CD4-positive, alpha-beta T cell treated with Interleukin-2 at 100 ng/mL for 4 hours (primary cell): ENCODE data around the gene RPL22L1.
"Not testable (repeated sequence)": the region's sequence is repeated elsewhere in the genome, so short reads cannot be mapped to it uniquely, and the experiment has no call there.

ENCODE experiments used
- DNase-seq: peaks from one replicate; pipeline ENCODE4 v3.0.0-alpha.2; 2020; ENCODE audit warnings: low spot score

RPL22L1 gene

GRCh38 chr3:170877311-170877710 lies 7.3 kb upstream of the RPL22L1 start:
- not testable (repeated sequence) for DNase-seq

- no peak for DNase-seq
Observed at GRCh38 chr3:170876537-170876936, 6.5 kb upstream of the RPL22L1 start.

GRCh38 chr3:170869239-170869590 lies 780 bp downstream of the RPL22L1 start:
- no peak for DNase-seq

DNA sequence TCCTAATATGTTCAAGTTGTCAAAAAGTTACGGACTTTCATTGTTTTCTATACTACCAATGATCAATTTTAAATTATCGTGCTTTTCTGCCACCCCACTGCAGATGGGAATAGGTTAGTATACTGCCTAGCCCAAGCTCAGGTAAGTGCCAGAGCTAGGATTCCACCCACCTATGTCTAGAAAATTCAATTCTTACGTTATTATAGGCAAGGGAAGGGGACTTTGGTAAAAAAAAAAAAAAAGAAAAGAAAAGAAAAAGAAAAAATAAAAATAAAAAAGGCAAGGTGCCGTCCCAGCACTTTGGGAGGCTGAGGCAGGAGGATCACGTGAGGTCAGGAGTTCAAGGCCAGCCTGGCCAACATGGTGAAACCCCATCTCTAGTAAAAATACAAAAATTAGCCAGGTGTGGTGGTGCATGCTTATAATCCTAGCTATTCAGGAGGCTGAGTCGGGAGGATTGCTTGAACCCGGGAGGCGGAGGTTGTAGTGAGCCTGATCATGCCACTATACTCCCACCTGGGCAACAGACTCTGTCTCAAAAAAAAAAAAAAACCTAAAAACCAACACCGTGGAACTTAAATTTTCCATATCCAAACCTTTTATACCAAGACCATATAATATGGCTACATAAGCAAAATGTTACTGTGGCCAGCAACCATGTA lies 1.3 kb downstream of the RPL22L1 start:
- DNase-seq: no peak

GRCh38 chr3:170867143-170867937 lies 2.7 kb downstream of the RPL22L1 start:
- DNase-seq: no peak

GRCh38 chr3:170866499-170866898 lies 3.5 kb downstream of the RPL22L1 start:
- no peak for DNase-seq

DNA sequence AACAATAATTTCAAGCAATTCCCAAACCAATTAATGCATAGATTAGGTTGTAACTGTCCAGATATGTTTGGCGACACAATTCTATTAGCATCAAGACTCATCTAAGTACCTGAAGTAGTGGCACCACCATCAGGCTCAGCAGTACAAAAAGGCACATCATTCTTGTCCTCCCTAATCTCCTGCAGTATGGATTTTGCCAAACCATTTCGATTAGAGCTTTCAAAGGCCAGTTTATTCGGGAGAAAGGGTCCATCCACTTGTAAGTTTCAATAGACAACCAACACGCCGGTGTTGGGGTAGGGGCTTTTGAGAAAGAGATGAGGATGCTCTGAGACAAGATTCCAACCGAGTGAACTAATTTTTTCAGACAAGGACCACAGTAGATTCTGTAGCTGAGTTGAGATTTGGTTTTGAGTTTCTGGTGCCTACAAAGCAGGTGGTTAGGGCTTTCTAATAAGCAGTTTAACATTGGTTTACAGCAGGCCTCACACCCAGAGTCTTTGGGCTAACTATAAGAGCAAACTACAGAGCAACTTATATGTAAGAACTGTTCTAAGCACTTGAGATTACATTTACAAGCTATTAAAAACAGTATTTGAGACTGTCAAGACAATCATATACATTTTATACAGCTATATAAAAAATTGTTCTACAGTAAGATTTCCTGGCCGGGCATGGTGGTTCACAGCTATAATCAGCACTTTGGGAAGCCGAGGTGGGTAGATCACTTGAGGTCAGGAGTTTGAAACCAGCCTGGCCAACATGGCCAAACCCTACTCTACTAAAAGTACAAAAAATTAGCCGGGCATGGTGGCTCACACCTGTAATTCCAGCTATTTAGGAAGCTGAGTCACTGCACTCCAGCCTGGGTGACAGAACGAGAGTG lies 4.5 kb downstream of the RPL22L1 start:
- no peak for DNase-seq

DNA sequence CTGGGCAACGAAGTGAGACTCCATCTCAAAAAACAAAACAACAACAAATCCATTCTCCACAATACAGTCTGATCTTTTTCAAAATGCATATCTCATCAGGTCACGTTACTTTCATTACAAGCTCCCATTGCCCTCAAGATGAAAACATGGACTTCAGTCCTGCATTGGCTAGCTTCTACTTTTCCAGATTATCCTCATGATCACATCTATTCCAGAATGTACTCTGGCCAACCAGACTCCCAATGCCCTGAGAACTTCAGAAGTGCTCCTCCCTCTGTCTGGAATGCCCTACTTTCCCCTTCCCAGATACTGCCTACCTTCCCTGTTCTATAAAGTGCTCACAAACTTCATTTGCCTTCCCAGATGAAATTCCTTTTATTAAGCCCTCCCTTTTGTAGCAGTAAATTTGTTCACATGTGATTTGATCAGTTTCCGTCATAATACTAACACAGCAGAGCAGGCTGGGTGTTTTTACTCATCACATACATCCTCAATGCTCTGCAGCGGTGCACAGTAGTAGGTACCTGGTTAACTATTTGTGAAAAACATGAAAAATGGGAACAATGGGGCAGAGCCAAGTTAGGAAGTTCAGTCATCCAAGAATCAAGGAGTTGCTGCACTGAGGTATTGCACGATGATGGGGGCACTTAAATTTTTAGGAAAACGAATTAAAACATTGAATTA lies 5.3 kb downstream of the RPL22L1 start:
- no peak for DNase-seq

DNA sequence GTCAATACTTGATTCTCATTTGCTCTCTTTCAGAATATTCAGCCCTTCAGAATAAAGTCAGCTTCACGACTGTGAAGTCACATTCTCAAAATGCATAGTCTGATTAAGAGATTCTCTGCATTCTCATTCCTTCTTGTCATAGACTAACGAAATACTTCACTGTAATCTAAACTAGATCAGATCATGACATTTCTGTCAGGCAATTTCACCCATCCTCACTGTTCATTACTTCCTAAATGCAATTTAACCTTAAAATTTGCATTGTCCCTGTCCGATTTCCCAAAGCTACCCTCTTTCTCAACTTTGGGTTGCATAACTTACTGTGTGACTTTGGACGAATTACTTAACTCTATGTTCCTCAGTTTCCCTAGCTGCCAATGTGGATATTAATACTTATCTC lies 6.2 kb downstream of the RPL22L1 start:
- no peak for DNase-seq

DNA sequence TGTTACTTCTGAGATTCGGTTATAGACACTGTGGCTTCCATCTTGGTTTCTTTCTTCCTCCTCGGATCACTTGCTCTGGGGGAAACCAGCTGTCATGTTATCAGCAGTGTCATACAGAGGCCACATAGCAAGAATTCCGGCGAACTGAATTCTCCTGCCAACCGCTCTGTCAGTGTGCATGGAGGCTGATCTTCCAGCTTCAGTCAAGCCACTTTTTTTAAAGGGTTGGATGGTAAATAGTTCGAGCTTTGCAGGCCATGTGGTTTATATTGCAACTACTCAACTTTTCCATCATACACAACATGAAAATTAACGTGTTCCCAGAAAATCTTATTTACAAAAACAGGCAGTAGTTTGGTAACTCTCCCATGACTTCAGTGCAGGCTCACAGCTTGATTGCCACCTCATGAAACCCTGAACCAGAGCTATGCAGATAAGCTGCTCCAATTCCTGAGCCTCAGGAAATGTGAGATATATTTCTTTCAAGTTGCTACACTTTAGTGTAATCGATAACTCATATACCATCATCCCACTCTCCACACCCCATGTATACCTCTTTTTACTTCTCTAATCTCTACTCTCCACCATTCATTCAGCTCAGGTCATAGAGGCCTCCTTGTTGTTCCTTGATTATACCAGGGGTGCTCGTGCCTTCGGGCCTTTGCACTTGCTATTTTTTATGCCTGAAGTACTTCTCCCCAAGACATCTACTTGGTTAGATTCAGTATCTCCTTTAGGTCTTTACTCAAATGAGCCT lies 7.2 kb downstream of the RPL22L1 start:
- DNase-seq: no peak

DNA sequence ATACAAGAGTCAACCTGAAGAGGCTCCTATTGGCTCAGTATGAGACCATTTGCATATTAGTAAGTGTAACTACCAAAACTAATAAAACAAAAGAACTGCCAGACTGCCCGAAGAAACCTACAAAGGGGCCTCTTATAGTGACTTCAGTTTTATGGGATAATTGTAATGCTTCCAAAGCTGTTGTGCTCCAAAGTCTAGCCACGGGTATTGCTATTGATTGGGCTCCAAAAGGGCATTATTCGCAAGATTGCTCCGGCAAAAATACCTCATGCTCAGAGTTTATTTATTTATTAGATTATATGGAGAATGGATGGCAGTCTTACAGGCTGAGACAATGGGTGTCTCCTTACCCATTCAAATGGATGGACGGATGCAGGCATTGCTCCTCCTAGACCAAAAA lies 11.4 kb downstream of the RPL22L1 start:
- DNase-seq: no peak

DNA sequence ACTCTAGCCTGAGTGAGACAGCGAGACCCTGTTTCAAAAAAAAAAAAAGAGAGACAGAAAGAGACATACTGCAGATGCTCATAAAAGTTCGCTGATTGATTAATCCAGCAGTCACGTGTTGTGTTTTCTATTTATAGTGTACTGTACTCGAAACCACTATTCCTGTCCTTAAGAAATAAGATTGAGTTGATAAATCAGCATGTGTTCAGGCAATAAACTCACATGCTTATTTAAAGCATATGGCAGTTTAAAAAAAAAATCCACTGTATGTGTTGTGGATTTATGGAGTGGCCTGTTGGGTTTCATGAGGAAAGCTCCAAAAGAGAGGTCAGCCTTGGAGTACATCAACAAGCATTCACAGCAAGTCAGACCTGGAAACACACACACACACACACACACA lies 17.7 kb downstream of the RPL22L1 start:
- no peak for DNase-seq

DNA sequence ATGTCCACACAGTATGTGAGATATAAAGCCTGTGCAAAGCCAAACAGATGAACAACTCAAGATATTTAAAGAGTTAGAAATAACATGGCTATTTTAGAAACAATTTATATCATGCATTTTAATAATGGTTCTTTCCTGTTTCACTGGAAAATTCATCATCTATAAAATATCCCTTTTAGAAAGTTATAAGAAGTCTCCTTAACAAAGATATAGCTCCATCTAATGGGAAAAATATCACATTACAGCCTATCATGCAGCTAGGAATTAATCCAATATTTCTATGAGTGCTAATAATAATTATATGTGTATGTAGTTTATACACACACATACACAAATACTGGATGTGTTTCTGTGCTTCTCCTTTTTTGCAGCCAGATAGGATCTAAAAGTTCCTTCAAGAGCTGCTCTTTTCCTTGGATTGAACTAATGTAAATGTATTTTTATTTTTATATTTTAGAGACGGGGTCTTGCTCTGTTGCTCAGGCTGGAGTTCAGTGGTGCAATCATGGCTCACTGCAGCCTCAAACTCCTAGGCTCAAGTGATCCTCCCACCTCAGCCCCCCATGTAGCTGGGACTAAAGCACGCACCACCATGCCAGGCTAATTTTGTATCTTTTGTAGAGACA lies 21.6 kb downstream of the RPL22L1 start:
- no peak for DNase-seq

- DNase-seq: no peak
Observed at GRCh38 chr3:170844377-170844776, 25.6 kb downstream of the RPL22L1 start.

DNA sequence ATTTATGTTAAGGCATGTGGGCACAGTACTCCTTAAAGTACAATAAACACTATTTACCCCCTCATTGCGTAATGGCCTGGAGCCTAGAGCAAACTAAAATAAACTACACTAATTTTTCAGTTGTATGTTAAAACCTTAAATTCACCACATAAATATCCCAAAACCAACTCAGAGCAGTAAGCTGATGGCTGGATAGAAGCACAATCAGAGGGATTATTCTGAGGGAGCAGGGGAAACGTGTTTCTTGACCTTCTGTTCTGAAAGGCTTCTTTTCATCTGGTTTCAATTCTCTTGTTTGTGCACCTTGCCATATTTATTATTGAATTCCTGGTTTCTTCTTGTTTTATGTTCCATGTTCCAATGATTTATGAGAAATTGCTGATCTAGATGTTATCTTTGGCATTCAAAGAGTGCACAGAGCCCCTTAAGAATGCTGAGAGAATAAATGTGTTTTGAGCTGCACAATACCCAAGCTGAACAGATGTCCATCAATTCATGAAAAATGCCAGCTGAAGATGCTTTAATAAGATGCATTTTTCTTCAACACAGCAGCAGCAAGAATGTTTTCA lies 29.6 kb downstream of the RPL22L1 start:
- DNase-seq: no peak

DNA sequence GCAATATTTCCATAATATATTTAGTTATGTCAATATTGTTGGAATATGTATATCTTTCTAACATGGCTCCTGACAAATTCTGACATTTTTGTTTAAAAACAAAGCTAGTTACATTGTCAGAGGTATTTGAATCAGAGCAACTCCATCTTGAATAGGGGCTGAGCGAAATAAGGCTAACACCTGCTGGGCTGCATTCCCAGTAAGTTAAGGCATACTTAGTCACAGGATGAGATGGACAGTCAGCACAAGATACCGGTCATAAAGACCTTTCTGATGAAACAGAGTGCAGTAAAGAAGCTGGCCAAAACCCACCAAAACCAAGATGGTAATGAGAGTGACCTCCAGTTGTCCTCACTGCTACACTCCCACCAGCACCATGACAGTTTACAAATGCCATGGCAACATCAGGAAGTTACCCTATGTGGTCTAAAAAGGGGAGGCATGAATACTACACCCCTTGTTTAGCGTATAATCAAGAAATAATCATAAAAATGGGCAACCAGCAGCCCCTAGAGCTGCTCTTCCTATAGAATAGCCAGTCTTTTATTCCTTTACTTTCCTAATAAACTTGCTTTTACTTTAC lies 30.4 kb downstream of the RPL22L1 start:
- no peak for DNase-seq

- no peak for DNase-seq
Observed at GRCh38 chr3:170836491-170836890, 33.5 kb downstream of the RPL22L1 start.

DNA sequence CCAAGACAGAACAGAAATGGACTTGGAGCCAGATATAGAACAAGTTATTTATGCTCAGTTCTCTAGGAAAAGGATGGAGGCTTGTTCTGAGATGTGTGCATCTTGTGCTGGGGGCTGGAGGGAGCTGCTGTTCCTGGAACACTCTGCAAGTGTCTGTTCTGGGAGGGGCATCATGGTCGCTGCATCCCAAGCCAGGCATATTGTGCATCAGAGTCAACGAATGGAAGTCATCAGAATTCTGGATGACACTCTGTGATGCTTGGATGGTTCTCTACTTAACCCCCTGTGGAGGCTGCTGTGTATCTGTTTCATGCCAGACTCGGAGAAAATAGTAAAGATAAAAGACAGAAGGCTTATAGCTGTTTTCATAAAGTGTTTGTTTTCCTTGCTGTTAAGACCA lies 34.7 kb downstream of the RPL22L1 start:
- no peak for DNase-seq

DNA sequence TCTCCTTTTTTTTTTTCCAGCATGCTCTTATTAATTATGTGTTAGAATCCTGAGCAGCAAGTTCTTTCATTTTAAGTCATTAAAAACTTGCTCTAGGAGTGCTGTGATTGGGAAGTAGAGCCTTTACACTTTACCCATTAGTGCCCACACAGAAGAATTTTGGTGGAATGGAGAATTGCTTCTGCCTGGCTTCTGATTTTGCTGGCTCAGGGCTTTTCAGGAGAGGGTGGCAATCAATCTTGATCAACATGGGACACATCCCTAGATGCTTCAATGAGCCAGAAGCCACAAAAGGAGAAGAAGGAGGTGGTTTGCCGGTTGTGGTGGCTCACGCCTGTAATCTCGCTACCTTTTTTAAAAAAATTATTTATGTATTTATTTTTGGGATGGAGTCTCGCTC lies 39.4 kb downstream of the RPL22L1 start:
- no peak for DNase-seq

- no peak for DNase-seq
Observed at GRCh38 chr3:170829546-170830272, 40.3 kb downstream of the RPL22L1 start.
